ENCODE measurements around the gene GNMT.

The GNMT gene

DNA sequence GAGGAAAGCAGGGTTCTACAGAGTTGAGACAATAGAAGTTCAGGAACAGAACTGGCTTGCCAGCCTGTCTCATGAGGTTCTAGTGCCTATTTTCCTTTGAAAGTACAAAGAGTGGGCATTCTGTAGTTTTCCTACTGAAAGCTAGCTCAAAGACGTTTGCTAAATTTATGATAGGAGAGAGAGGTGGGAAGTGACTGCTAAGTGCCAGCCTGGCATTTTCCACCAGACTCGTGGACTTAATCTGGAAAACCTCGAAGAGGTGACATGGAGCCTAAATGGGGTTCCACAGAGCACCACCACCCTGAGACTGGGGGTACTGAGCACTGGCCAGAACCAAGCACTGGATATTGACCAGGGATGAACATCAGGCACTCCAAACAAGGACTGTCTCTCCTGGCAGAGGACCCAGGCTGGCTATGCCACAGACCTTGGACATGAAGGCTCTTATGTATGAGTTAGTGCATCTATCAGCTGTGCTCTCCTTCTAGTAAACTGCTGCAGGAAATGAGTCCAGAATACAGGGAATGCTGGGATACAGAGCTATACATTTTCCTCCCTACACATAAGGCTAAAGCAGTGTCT lies 11.3 kb downstream of the GNMT start:
- no peak for DNase-seq
- H3K36me3 ChIP-seq = peaks cover 23% of the 10 kb centered on the region
- no peak overlapping the region for H3K4me3 ChIP-seq (ENCODE audit: low read depth, low read length)
- H3K9me3 ChIP-seq (ENCODE audit: severe bottlenecking) = no peaks in the 10 kb centered on the region
- TF ChIP-seq, protein P1, sequence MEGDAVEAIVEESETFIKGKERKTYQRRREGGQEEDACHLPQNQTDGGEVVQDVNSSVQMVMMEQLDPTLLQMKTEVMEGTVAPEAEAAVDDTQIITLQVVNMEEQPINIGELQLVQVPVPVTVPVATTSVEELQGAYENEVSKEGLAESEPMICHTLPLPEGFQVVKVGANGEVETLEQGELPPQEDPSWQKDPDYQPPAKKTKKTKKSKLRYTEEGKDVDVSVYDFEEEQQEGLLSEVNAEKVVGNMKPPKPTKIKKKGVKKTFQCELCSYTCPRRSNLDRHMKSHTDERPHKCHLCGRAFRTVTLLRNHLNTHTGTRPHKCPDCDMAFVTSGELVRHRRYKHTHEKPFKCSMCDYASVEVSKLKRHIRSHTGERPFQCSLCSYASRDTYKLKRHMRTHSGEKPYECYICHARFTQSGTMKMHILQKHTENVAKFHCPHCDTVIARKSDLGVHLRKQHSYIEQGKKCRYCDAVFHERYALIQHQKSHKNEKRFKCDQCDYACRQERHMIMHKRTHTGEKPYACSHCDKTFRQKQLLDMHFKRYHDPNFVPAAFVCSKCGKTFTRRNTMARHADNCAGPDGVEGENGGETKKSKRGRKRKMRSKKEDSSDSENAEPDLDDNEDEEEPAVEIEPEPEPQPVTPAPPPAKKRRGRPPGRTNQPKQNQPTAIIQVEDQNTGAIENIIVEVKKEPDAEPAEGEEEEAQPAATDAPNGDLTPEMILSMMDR (IDR thresholded peaks at IDR 0.05; ENCODE audit: low read depth, low read length) = no peak
- H3K27me3 ChIP-seq (ENCODE audit: insufficient read depth, low read depth, severe bottlenecking) = no peaks in the 10 kb centered on the region
- no peak overlapping the region for H3K27ac ChIP-seq

DNA sequence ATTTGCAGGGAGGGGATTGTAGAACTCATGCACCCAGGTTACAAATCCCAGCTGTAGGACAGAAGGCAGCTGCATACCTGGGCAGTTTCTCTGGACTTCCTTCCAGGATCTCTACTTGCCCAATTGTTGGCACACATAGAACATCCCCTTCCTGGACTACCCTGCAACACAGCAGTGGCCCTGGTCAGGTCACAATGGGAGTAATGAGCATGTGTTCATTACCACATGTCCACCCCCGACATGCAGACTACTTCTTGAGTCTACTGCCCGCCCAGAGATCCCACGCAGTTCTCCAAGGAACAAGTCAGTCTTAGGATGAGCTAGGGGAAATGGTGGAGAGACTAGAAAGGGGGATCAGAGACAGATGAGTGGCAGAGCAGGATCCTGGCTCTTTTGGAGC lies 13.4 kb downstream of the GNMT start:
- TF ChIP-seq, protein P1 (IDR thresholded peaks at IDR 0.05; ENCODE audit: low read depth, low read length) = no peak
- Histone ChIP-seq H3K27ac (no peak overlapping the region), H3K4me3 (ENCODE audit: low read depth, low read length) (no peak overlapping the region), H3K36me3 (peaks cover 20% of the 10 kb centered on the region), H3K9me3 (ENCODE audit: severe bottlenecking) (no peaks in the 10 kb centered on the region), H3K27me3 (ENCODE audit: insufficient read depth, low read depth, severe bottlenecking) (no peaks in the 10 kb centered on the region)
- no peak for DNase-seq

DNA sequence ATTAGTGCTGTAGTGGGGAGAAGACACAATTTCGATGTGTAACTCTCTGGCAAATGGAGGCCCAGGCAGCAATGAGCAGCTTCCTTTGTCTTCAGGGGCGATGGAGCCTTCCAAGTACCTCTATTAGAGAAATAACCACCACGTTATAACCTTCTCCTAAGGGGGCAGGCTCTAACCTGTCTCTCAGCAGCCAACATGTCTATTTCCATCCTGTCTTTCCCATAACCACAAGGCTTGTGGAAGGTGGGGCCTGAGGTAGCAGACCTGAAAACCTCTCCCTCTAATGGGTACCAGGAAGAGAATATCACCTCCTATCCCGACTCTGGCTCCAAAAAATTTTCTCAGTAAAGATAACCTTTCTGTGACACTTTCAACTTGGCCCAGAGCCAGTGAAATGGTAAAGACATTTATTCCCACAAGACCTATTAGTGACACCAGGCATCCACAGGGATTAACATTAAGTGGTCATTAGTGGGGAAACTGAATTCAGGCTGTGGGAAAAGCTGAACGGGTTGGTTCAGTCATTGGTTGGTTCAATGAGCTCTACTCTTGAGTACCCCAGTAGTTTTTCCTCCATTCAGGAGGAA lies 14.5 kb downstream of the GNMT start:
- Histone ChIP-seq H3K36me3 (peaks cover 18% of the 10 kb centered on the region), H3K27ac (no peak overlapping the region), H3K27me3 (ENCODE audit: insufficient read depth, low read depth, severe bottlenecking) (no peaks in the 10 kb centered on the region), H3K4me3 (ENCODE audit: low read depth, low read length) (no peak overlapping the region), H3K9me3 (ENCODE audit: severe bottlenecking) (no peaks in the 10 kb centered on the region)
- TF ChIP-seq, protein P1 (IDR thresholded peaks at IDR 0.05; ENCODE audit: low read depth, low read length) = no peak
- no peak for DNase-seq

DNA sequence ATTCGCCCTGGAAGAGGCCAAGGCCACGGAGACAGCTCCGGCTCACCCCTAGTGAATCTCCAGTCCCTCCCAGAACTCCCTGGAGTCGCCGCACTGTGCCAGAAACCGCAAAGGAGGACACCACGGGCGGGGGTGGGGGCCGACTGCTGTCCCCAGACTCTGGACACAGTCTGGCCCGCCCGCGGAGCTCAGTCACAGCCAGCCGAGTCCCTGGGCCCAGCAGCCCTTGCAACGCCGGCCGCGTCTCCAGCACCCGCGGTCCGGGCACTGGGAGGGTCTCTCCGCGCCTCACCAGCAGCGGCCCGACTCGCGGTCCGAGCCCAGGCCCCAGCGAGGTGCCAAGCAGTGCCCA lies 17.9 kb downstream of the GNMT start:
- TF ChIP-seq, protein P1 (IDR thresholded peaks at IDR 0.05; ENCODE audit: low read depth, low read length) = no peak
- DNase-seq = peak; percentile 46
- H3K4me3 ChIP-seq (ENCODE audit: low read depth, low read length) = peak overlapping the region; percentile 79
- H3K27me3 ChIP-seq (ENCODE audit: insufficient read depth, low read depth, severe bottlenecking) = no peaks in the 10 kb centered on the region
- peaks cover 14% of the 10 kb centered on the region for H3K36me3 ChIP-seq
- no peaks in the 10 kb centered on the region for H3K9me3 ChIP-seq (ENCODE audit: severe bottlenecking)
- H3K27ac ChIP-seq = peak overlapping the region; percentile 66

DNA sequence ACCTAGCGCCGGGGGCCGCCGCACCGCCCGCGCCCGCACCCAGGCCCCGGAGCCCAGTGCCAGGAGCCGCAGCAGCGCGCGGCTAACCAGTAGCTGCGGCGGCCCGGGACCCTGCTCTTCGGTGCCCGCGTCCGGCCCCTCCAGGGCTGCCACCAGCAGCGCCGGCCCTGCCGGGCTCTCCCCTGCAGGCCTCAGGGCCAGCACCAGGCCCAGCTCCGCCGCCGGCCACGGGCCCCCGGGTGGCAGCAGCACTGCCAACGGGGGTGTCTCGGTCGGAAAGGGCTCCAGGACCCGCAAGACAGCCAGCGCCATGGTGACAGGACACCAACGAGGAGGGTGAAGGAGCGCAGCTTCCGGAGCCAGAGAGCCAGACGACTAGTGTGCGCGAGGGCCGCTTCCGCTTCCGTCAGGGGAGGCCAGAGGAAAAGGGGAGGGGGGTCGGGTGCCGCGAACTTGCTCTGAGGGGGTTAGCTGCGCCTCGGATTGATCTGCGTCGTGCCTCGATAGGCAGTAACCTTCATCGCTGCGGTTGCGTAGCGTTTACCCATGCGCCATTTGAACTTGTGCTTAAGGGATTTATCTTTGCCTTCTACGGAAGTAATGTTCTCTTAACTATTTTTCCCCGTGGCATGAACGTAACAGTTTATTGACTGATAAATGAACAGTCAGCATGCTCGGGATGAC lies 18.4 kb downstream of the GNMT start, which contains the start of gene PEX6:
Gene PEX6, minus strand, starts transcription at position 343 of the 684 bp plus-strand sequence. Its CDS starts 31 bp downstream, at position 312.
- no peaks in the 10 kb centered on the region for H3K9me3 ChIP-seq (ENCODE audit: severe bottlenecking)
- no peaks in the 10 kb centered on the region for H3K27me3 ChIP-seq (ENCODE audit: insufficient read depth, low read depth, severe bottlenecking)
- peak within 1 kb of the TSS; percentile 79 for H3K4me3 ChIP-seq (ENCODE audit: low read depth, low read length)
- peak; percentile 99 for DNase-seq
- TF ChIP-seq, protein P1 (IDR thresholded peaks at IDR 0.05; ENCODE audit: low read depth, low read length) = no peak
- H3K27ac ChIP-seq = peak within 1 kb of the TSS; percentile 66
- H3K36me3 ChIP-seq = peaks cover 14% of the 10 kb centered on the region

Measured in WERI-Rb-1 (cell line).